Liver (tissue), 9 donors: ENCODE measurements around the gene EGFR. TPM values are rescaled to one million over a fixed set of nuclear protein-coding genes. Genes with fewer than 3 reads are reported as not detected.

Source experiments
- DNase-seq: peaks from one replicate; pipeline ENCODE4 v3.0.0-alpha.2; 2017; ENCODE audit warnings: low spot score
- H3K27ac ChIP-seq, 2 donors: one replicate each; pipeline ENCODE4 v1.7.0; 2013; ENCODE audit warnings: inconsistent platforms in 2 of 2, low read length in 2 of 2, control low read depth in 1 of 2, low read depth in 1 of 2, mild to moderate bottlenecking in 1 of 2
- H3K27me3 ChIP-seq, 4 donors: one replicate each; pipeline versions ENCODE4 v1.6.1 to v1.7.0; 2013; ENCODE audit warnings: low read length in 3 of 4, inconsistent platforms in 1 of 4, mild to moderate bottlenecking in 1 of 4, moderate library complexity in 1 of 4; ENCODE audit not compliant: control insufficient read depth in 4 of 4, insufficient read depth in 4 of 4
- H3K36me3 ChIP-seq, 4 donors: one replicate each; pipeline versions ENCODE4 v1.6.1 to v1.7.0; 2013; ENCODE audit warnings: low read length in 3 of 4, mild to moderate bottlenecking in 3 of 4, low read depth in 1 of 4, moderate library complexity in 1 of 4; ENCODE audit not compliant: control insufficient read depth in 4 of 4, insufficient read depth in 3 of 4
- H3K4me1 ChIP-seq, 4 donors: one replicate each; pipeline versions ENCODE4 v1.6.1 to v1.7.0; 2013; ENCODE audit warnings: low read length in 3 of 4, mild to moderate bottlenecking in 3 of 4, moderate library complexity in 1 of 4; ENCODE audit not compliant: control insufficient read depth in 4 of 4, insufficient read depth in 4 of 4
- H3K4me3 ChIP-seq, 3 donors: one replicate each; pipeline versions ENCODE4 v1.6.1 to v1.7.0; 2013; ENCODE audit warnings: low read length in 3 of 3, control low read depth in 1 of 3, low read depth in 1 of 3, mild to moderate bottlenecking in 1 of 3
- H3K9ac ChIP-seq, 2 donors: one replicate each; pipeline ENCODE4 v1.7.0; 2013; ENCODE audit warnings: low read length in 2 of 2, mild to moderate bottlenecking in 2 of 2, moderate library complexity in 2 of 2, control low read depth in 1 of 2, low read depth in 1 of 2
- H3K9me3 ChIP-seq, 4 donors: one replicate each; pipeline versions ENCODE4 v1.6.1 to v1.7.0; 2013; ENCODE audit warnings: low read length in 3 of 4; ENCODE audit not compliant: control insufficient read depth in 4 of 4
- ATF3 ChIP-seq: IDR thresholded peaks from 2 replicates; pipeline ENCODE4 v1.6.1; 2016; ENCODE audit warnings: antibody characterized with exemption
- CTCF ChIP-seq: fragments of 150-350 bp; IDR thresholded peaks from 2 replicates; pipeline ENCODE4 v1.5.1; 2017; ENCODE audit warnings: improper control_type of control experiment, low read depth, low read length; ENCODE audit not compliant: missing input control
- EGR1 ChIP-seq, 2 donors: IDR thresholded peaks; 2 replicates each; pipeline ENCODE4 v1.6.1; 2016 to 2018; ENCODE audit warnings: antibody characterized with exemption in 2 of 2, low read depth in 2 of 2
- FOXA1 ChIP-seq: IDR thresholded peaks from 2 replicates; pipeline ENCODE4 v1.6.1; 2016; ENCODE audit warnings: antibody characterized with exemption
- FOXA2 ChIP-seq: IDR thresholded peaks from 2 replicates; pipeline ENCODE4 v1.6.1; 2016; ENCODE audit warnings: antibody characterized with exemption
- HNF4A ChIP-seq, 2 donors: conservative IDR thresholded peaks; 2 replicates each; pipeline ENCODE4 v1.6.1; 2016; ENCODE audit warnings: antibody characterized with exemption in 2 of 2, mild to moderate bottlenecking in 2 of 2
- HNF4G ChIP-seq: IDR thresholded peaks from 2 replicates; pipeline ENCODE4 v1.6.1; 2016; ENCODE audit warnings: antibody characterized with exemption
- JUND ChIP-seq, 2 donors: IDR thresholded peaks; 2 replicates each; pipeline ENCODE4 v1.6.1; 2016; ENCODE audit warnings: antibody characterized with exemption in 2 of 2
- NR2F2 ChIP-seq: IDR thresholded peaks from 2 replicates; pipeline ENCODE4 v1.6.1; 2016; ENCODE audit warnings: antibody characterized with exemption
- RAD21 ChIP-seq, 2 donors: IDR thresholded peaks; 2 replicates each; pipeline ENCODE4 v1.6.1; 2016; ENCODE audit warnings: antibody characterized with exemption in 2 of 2, mild to moderate bottlenecking in 2 of 2
- SP1 ChIP-seq: IDR thresholded peaks from 2 replicates; pipeline ENCODE4 v1.6.1; 2018; ENCODE audit warnings: antibody characterized with exemption, mild to moderate bottlenecking
- YY1 ChIP-seq: IDR thresholded peaks from 2 replicates; pipeline ENCODE4 v1.6.1; 2016; ENCODE audit warnings: antibody characterized with exemption, mild to moderate bottlenecking
- WGBS: extraction: QIAGEN DNeasy Blood & Tissue Kit; methylation state at CpG from one replicate; pipeline ENCODE4 v1.1.7; 2013; 5-methylcytosine and 5-hydroxymethylcytosine counted together
- polyA plus RNA-seq, 2 donors: library from polyadenylated mRNA; stranded (reverse) in 1 of 2; unstranded in 1 of 2; fragments of 200-250 nt in 1 of 2; fragments of >200 nt in 1 of 2; fragmentation: Nextera tagmentation in 1 of 2; extraction: Ambion mirVana in 1 of 2; gene quantifications; one replicate each; pipeline versions ENCODE4 v1.2.1 to v1.2.3, GENCODE V29; 2013 to 2015
- total RNA-seq, 2 donors: library from RNA; depleted of rRNA; stranded (reverse); fragments of >200 nt; gene quantifications; one replicate each; pipeline ENCODE4 v1.2.3, GENCODE V29; 2014
- donor health status: healthy.
- donor health status: healthy.
- donor health status: healthy.
- donor health status: healthy.
- donor health status: healthy.

Gene EGFR
- total and polyA plus RNA-seq, 4 donors, result 22.6 to 37.0 (median 27.7) TPM

- DNase-seq, result no peak
- TF ChIP-seq RAD21 (IDR thresholded peaks at IDR 0.05), result peak in 1 of 2 donors; percentile 12
- TF ChIP-seq FOXA1, result no peak
- Histone ChIP-seq H3K27ac (peak overlapping the region; percentile 55 to 56), H3K27me3 (no peaks in the 10 kb centered on the region), H3K9me3 (no peaks in the 10 kb centered on the region), H3K36me3 (peaks cover 0 to 2% (median under 1%) of the 10 kb centered on the region in 4 donors), H3K9ac (peak overlapping the region in 1 of 2 donors; percentile 25), H3K4me1 (peaks cover 21 to 68% (median 47%) of the 10 kb centered on the region in 4 donors), H3K4me3 (no peak overlapping the region)
- WGBS, result 31% methylated on average over 7 of the region's 7 CpGs
Measured at GRCh38 chr7:55081068-55081467, 62.3 kb downstream of the EGFR start.

- H3K27ac ChIP-seq, result peak overlapping the region; percentile 55 to 56
- no peaks in the 10 kb centered on the region for H3K27me3 ChIP-seq
- no peak for DNase-seq
- H3K4me3 ChIP-seq, result no peak overlapping the region
- peak overlapping the region in 1 of 2 donors; percentile 25 for H3K9ac ChIP-seq
- TF ChIP-seq HNF4A (conservative IDR thresholded peaks at IDR 0.05) (peak in 1 of 2 donors; percentile 11), HNF4G (no peak)
- H3K36me3 ChIP-seq, result peaks cover 0 to 2% (median under 1%) of the 10 kb centered on the region in 4 donors
- no peaks in the 10 kb centered on the region for H3K9me3 ChIP-seq
- H3K4me1 ChIP-seq, result peaks cover 21 to 62% (median 41%) of the 10 kb centered on the region in 4 donors
- 30% methylated on average over 7 of the region's 7 CpGs for WGBS
Measured at GRCh38 chr7:55081472-55082227, 62.8 kb downstream of the EGFR start.

GRCh38 chr7:55082228-55082603 lies 63.4 kb downstream of the EGFR start:
- Histone ChIP-seq H3K36me3 (peaks cover 0 to 2% (median under 1%) of the 10 kb centered on the region in 4 donors), H3K27me3 (no peaks in the 10 kb centered on the region), H3K27ac (peak overlapping the region; percentile 21 to 55), H3K4me3 (no peak overlapping the region), H3K4me1 (peaks cover 25 to 56% (median 36%) of the 10 kb centered on the region in 4 donors), H3K9ac (no peak overlapping the region), H3K9me3 (no peaks in the 10 kb centered on the region)
- DNase-seq, result no peak
- no peak for TF ChIP-seq NR2F2

- Histone ChIP-seq H3K9me3 (no peaks in the 10 kb centered on the region), H3K27me3 (no peaks in the 10 kb centered on the region), H3K9ac (no peak overlapping the region), H3K4me3 (no peak overlapping the region), H3K36me3 (peaks cover 0 to 2% (median under 1%) of the 10 kb centered on the region in 4 donors), H3K27ac (no peak overlapping the region), H3K4me1 (peaks cover 21 to 46% (median 28%) of the 10 kb centered on the region in 4 donors)
- no peak for TF ChIP-seq JUND (IDR thresholded peaks at IDR 0.05)
- TF ChIP-seq SP1, result no peak
- TF ChIP-seq HNF4G, result no peak
- no peak for TF ChIP-seq RAD21 (IDR thresholded peaks at IDR 0.05)
- no peak for DNase-seq
- 96% methylated on average over 7 of the region's 7 CpGs for WGBS
Measured at GRCh38 chr7:55083206-55083605, 64.4 kb downstream of the EGFR start.

GRCh38 chr7:55084307-55084706 lies 65.5 kb downstream of the EGFR start:
- no peaks in the 10 kb centered on the region for H3K27me3 ChIP-seq
- H3K9ac ChIP-seq, result no peak overlapping the region
- no peaks in the 10 kb centered on the region for H3K9me3 ChIP-seq
- TF ChIP-seq YY1 (no peak), JUND (IDR thresholded peaks at IDR 0.05) (no peak), FOXA2 (no peak), EGR1 (IDR thresholded peaks at IDR 0.05; ENCODE audit: low read depth in 2 of 2) (no peak), RAD21 (IDR thresholded peaks at IDR 0.05) (no peak), FOXA1 (no peak), HNF4A (conservative IDR thresholded peaks at IDR 0.05) (no peak), ATF3 (no peak), CTCF (no peak)
- H3K27ac ChIP-seq, result no peak overlapping the region
- 95% methylated on average over 2 of the region's 2 CpGs for WGBS
- no peak for DNase-seq
- peaks cover 16 to 35% (median 22%) of the 10 kb centered on the region in 4 donors for H3K4me1 ChIP-seq
- peaks cover 0 to 2% (median under 1%) of the 10 kb centered on the region in 4 donors for H3K36me3 ChIP-seq
- H3K4me3 ChIP-seq, result no peak overlapping the region
